Measurements from ENCODE around the gene ELOVL2.
A peak's percentile ranks its signal among the peaks of the same experiment; 100 is the strongest.
"Not testable (repeated sequence)": the region's sequence is repeated elsewhere in the genome, so short reads cannot be mapped to it uniquely, and the experiment has no call there.

Gene ELOVL2

DNA sequence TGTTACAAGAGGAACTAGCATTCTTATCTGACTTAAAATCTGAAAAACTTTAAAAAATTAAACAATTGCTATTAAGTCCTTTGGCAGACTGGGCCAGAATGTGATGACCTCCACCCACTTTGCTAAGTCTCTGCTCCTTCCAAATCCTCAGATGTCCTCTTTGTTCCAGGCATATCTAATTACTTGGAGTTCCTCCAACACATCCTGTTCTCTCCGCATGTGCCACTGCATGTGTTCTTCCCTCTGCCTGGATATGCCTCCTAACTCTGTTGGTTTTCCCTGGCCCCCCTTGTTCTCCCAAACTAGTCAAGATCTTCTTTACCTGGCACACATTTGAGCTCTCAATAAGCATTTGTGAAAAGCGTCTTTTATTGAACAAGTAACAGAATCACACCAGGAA, 23.1 kb downstream of the ELOVL2 start:
- ATAC-seq = no peak

- no peak for ATAC-seq
Observed at GRCh38 chr6:11018225-11018624, 25.9 kb downstream of the ELOVL2 start.

GRCh38 chr6:11017090-11017489, 27.0 kb downstream of the ELOVL2 start:
- no peak for ATAC-seq

- ATAC-seq = no peak
Observed at GRCh38 chr6:11016452-11016851, 27.7 kb downstream of the ELOVL2 start.

- ATAC-seq = no peak
Observed at GRCh38 chr6:11015102-11015501, 29.0 kb downstream of the ELOVL2 start.

DNA sequence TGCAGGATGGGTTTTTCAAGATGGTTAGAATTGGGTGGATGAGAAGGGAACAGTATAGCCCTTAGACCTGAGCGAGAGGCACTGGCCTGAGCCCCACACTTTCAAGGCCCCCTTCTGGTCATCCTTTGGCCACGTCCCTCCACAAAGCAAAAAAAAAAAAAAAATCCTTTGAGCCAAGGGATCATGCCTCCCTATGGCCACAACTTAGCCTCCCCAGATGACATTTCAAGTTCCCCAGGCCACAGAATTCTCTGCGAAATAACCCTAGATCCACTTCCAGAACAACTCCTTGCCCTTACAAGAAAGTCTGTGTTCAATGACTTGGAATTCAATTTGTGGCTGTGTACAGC, 30.4 kb downstream of the ELOVL2 start:
- no peak for ATAC-seq

GRCh38 chr6:11012976-11013720, 31.0 kb downstream of the ELOVL2 start:
- no peak for ATAC-seq

GRCh38 chr6:11012295-11012754, 31.8 kb downstream of the ELOVL2 start:
- ATAC-seq = no peak

GRCh38 chr6:11011787-11012234, 32.3 kb downstream of the ELOVL2 start:
- ATAC-seq = no peak

DNA sequence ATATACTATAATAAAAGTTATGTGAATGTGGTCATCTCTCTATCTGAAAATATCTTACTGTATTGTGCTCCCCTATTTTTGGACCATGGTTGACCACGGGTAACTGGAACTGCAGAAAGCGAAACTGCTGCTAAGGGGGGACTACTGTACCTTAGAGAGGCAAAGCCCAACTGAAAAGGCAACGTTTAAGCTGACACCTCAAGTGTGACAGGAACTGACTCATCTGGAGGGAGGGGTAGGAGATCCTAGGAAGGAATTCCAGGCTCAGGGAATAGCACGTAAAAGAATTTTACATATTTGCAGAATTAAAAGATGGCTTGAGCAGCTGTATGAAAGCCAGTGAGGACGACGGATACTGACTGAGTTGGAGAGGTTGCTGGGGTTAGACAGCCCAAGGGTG, 34.8 kb downstream of the ELOVL2 start:
- no peak for ATAC-seq

DNA sequence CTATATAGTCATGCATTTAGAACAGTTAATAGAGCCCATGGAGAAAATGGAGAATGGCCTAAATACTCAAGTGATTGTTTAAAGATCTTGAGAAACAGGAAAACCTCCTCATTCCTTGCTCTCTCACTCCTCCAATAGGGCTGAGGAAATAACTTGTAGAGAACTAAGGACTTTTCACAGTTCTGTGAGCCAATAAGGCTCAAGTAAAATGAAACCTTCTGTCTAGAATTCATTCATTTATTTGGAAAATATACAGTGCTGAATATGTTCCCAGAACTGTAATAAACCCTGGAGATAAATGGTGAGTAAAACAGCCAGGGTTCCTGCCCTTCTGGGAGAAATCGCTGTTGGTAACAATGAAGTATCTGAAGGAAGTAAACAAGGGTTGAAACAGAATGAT, 35.3 kb downstream of the ELOVL2 start:
- ATAC-seq = no peak

DNA sequence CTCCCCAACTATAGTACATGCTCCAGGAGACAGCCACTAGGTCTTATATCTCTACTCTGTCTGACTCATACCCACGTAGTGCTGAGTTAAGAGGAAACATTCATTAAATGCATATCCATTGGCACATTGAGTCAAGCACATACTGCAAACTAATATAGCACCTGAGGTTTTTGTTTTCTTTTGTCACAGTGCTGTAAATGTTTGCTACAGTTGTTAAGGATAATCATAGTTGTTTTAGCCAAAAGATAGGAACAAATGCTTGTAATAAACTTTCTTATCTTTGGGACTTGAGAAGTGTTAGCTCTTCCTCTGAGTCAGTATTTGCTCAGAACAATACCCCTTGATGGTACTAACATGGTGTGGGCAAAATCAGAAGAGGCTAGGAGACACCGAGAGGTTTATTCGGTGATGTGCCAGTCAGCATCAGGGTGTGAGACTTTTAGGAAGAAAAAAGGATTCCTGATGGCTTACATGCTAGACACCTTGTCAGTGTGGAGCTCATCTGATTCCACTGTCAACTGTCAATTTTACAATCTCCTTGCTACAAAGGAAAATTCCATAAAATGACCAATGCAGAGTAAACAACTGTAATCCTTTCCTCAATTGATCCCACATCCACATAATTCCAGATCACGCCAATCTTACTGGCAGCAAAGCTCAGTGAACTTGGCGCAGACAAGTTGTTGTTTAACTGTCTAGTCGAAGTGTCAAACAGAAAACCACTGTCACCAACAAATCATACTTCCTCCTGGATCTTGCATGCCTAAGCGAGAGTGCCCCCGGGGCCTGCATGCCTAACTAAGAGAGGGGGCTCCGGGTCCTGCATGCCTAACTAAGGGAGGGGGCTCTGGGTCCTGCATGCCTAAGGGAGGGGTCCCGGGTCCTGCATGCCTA, 36.1 kb downstream of the ELOVL2 start:
- peak in 1 of 2 donors; percentile 48 for ATAC-seq

DNA sequence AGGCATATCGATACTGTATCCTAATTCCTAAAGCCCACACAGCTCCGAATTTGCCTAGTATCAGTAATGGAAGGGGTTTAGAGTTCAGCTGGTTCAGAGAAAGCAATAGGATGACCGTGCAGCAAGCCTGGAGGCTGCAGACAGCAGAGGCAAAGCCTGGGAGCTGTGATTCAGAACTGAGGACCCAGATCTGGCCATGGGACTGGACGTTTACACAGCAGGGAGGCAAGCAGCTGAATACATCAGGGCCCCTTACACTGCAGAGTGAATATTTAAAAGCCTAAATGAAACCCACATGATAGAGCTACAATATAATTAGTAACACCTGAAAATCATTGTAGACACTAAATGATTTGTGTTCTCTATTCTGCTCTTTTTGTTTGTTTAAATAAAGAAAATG, 38.0 kb downstream of the ELOVL2 start:
- ATAC-seq = no peak

DNA sequence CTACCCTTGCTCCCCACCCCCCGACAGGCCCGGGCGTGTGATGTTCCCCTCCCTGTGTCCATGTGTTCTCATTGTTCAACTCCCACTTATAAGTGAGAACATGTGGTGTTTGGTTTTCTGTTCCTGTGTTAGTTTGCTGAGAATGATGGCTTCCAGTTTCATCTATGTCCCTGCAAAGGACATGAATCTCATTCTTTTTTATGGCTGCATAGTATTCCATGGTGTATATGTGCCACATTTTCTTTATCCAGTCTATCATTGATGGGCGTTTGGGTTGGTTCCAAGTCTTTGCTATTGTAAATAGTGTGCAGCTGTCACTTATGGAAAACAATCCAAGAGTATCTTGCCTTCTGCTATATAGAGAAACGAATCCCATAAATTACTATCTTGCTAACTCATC, 40.8 kb downstream of the ELOVL2 start:
- ATAC-seq = not testable (repeated sequence)

GRCh38 chr6:11002176-11002575, 41.9 kb downstream of the ELOVL2 start:
- no peak for ATAC-seq

DNA sequence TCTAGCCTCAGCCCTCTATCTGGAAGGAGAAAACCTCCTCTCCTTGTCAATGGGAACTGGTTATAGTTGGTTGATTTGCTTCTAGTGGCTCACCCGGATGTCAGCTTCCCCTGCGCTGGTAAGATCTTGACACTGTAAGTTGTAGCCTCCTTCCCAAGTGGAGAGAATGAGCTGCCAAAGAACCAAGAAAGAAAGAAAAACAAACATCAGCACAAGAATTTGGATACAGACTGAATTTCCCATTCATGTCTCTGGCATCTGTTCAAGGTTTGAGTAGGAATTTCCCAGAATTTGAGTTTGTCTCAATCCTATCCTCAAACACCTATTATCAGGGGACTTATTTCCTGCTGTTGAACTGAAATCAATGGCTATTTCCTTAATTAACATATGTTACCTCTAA, 44.1 kb downstream of the ELOVL2 start:
- no peak for ATAC-seq

GRCh38 chr6:10995114-10995707, 48.9 kb downstream of the ELOVL2 start:
- ATAC-seq = no peak

DNA sequence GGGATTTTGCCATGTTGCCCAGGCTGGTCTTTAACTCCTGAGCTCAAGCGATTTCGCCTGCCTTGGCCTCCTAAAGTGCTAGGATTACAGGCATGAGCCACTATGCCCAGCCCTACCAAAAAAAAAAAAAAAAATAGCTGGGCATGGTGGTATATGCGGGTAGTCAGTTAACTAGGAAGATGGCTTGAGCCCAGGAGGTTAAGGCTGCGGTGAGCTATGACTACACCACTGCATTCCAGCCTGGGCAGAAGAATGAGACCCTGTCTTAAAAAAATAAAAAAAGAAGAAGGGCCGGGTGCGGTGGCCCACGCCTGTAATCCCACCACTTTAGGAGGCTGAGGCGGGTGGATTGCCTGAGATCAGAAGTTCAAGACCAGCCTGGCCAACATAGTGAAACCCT, 50.2 kb downstream of the ELOVL2 start:
- no peak for ATAC-seq

DNA sequence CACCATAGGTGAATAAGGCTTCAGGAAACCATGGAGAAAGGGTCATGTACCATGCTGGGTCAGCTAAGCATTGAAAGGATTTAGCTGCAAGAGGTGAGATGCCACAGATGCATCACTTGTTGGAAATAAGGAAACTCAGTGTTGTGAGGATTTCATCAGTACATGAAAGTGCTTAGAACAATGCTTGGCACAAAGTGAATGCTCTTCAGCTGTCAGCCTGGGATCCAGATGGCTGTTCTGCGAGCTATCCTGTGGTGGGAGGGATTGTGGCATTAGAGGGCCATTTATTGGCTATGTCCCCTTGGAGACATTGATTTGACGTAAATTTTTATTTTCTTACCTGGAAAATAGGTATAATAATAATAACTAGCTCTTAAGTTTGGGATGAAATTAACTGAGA, 53.0 kb downstream of the ELOVL2 start:
- ATAC-seq = no peak

- ATAC-seq = no peak
Observed at GRCh38 chr6:10989587-10989986, 54.5 kb downstream of the ELOVL2 start.

DNA sequence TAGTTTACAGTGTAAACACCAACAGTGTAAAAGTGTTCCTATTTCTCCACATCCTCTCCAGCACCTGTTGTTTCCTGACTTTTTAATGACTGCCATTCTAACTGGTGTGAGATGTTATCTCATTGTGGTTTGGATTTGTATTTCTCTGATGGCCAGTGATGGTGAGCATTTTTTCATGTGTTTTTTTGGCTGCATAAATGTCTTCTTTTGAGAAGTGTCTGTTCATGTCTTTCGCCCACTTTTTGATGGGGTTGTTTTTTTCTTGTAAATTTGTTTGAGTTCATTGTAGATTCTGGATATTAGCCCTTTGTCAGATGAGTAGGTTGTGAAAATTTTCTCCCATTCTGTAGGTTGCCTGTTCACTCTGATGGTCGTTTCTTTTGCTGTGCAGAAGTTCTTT, 59.1 kb downstream of the ELOVL2 start:
- ATAC-seq = not testable (repeated sequence)

- ATAC-seq = no peak
Observed at GRCh38 chr6:10981409-10981808, 62.7 kb downstream of the ELOVL2 start.

DNA sequence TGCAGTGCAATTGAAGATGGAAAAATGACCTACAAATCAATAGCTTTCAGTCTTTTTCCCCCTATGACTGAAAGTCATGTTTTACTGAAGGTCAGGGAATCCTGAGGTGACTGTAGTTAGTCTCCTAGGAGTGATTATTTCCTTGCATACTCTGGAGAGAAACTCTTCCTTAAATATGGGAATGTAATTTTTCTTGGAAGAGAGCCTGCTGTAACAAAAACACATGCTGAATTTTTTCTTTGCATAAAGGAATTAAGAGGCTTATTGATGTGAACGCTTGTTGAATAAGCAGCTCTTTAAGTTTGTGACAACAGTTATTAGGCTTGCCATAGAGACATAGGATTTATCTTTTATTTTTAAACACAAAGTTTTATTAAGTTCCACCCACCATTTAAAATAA, 64.5 kb downstream of the ELOVL2 start:
- no peak for ATAC-seq

All from activated CD4-positive, CD25-positive, alpha-beta regulatory T cell treated with anti-CD3 and anti-CD28 coated beads, Interleukin-2, amount 50 U/mL, for 24 hours (primary cell).